ENCODE measurements around the gene SMARCD1. TPM values are rescaled to one million over a fixed set of nuclear protein-coding genes. Genes with fewer than 3 reads are reported as not detected.

The SMARCD1 gene
- total and polyA plus RNA-seq, 8 donors = 2.9 to 75.9 (median 18.6) TPM

DNA sequence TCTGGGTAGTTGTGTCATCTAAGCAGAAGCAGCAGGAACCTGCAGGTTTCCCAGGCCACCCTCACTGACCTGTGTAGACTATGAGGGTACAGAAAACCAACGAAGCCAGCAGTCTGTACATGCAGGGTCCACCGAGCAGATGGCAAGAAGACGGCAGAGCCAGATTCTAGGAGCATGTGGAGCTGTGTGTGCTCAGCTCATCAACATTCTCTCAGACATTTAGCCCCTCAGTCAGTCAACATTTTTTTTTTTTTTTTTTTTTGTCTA lies 35.1 kb upstream of the SMARCD1 start:
- no peak for DNase-seq
- TF ChIP-seq, protein P1, sequence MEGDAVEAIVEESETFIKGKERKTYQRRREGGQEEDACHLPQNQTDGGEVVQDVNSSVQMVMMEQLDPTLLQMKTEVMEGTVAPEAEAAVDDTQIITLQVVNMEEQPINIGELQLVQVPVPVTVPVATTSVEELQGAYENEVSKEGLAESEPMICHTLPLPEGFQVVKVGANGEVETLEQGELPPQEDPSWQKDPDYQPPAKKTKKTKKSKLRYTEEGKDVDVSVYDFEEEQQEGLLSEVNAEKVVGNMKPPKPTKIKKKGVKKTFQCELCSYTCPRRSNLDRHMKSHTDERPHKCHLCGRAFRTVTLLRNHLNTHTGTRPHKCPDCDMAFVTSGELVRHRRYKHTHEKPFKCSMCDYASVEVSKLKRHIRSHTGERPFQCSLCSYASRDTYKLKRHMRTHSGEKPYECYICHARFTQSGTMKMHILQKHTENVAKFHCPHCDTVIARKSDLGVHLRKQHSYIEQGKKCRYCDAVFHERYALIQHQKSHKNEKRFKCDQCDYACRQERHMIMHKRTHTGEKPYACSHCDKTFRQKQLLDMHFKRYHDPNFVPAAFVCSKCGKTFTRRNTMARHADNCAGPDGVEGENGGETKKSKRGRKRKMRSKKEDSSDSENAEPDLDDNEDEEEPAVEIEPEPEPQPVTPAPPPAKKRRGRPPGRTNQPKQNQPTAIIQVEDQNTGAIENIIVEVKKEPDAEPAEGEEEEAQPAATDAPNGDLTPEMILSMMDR (IDR thresholded peaks at IDR 0.05) = no peak
- no peak for TF ChIP-seq EP300 (IDR thresholded peaks at IDR 0.05)
- no peak for TF ChIP-seq POLR2A (IDR thresholded peaks at IDR 0.05)
- TF ChIP-seq POLR2AphosphoS5 (IDR thresholded peaks at IDR 0.05) = no peak
- Histone ChIP-seq H3K36me3 (no peaks in the 10 kb centered on the region), H3K27ac (peak overlapping the region in 4 of 5 donors; percentile 26 to 71 (median 66)), H3K27me3 (no peaks in the 10 kb centered on the region), H3K4me3 (peak overlapping the region in 3 of 4 donors; percentile 31 to 43 (median 40)), H3K4me1 (peaks cover 13 to 29% (median 24%) of the 10 kb centered on the region in 4 donors), H3K9me3 (no peaks in the 10 kb centered on the region)
- WGBS, 5 donors = 29 to 59% (median 54%) methylated on average over 3 of the region's 3 CpGs
- intact Hi-C loops (cut with DNase I; ENCODE audit: low total_unique reads) = no loop called here

DNA sequence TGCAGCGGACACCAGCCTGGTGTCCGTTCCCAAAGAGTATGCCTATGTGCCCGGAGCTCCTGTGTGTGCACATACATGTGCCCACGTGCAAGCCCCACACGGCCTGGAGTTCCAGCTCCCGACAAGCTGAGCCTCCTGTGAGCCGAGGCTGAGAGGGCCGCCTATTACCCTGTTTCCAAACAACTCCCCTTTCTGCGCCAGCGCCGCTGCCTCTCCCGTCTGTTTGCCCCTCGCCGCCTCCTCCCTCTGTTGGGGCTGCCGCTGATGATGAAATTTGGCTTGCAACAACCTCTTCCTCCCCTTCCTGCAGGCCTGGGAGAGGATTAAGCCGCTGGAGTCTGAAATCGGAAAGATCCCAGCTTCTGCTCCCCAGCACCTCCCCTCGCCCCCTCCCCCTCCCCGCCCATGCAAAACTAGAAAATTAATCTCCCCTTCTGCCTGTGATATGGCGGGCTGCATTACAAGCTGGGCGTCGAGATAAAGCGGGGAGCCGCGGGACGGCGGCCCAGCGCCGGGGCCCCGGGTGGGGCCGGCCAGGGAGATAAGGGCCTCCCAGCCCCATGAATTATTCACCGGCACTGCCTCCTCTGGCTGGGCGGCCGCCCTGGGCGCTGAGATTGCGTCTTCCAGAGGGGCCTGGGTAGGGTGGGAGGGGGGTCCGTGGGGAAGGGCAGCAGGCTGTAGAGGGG lies 34.6 kb upstream of the SMARCD1 start:
- DNase-seq = peak; percentile 69 to 90
- no peaks in the 10 kb centered on the region for H3K36me3 ChIP-seq
- 2 to 12% (median 5%) methylated on average over 26 to 37 of the region's 37 CpGs for WGBS, 5 donors
- intact Hi-C loops (cut with DNase I; ENCODE audit: low total_unique reads) = no loop called here
- no peaks in the 10 kb centered on the region for H3K27me3 ChIP-seq
- peak overlapping the region; percentile 31 to 43 (median 36) for H3K4me3 ChIP-seq
- no peaks in the 10 kb centered on the region for H3K9me3 ChIP-seq
- peak overlapping the region; percentile 26 to 71 (median 67) for H3K27ac ChIP-seq
- TF ChIP-seq POLR2A (IDR thresholded peaks at IDR 0.05) = no peak
- TF ChIP-seq POLR2AphosphoS5 (IDR thresholded peaks at IDR 0.05) = no peak
- TF ChIP-seq, protein P1 (IDR thresholded peaks at IDR 0.05) = no peak
- no peak for TF ChIP-seq EP300 (IDR thresholded peaks at IDR 0.05)
- H3K4me1 ChIP-seq = peaks cover 13 to 31% (median 25%) of the 10 kb centered on the region in 4 donors

DNA sequence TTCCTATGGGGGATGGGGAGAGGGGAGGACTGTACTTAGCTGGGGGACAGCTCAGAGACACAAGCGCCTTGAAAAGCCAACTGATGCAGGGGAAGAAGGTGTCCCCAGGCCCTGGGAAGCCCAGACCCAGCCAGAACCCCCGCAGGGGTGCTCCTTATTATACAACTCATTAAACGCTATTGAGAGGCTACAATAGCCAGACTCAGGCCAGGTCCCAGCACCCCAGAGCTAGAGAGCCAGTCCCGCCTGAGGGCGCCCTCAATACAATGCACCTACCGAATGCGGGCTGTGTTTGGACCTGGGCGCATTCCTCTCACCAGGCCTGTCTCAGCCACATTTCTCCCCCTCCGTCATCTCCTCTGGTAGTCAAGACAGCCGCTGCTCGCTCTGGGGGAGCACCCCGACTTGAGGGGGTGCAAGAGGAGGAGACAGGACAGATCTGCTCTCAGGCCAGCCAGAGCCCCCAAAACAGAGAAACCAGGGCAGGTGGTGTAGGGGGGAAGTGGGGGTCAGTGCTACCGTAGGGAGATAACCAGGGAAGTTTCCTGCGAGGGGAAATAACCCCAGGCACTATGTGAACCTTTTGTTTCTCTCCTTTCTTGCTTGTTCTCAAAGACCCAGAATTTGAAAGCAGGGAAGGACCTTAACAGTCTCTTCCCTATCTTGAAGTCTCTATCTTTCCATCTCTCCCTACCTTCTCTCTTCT lies 33.9 kb upstream of the SMARCD1 start:
- H3K9me3 ChIP-seq = no peaks in the 10 kb centered on the region
- peaks cover 14 to 38% (median 32%) of the 10 kb centered on the region in 4 donors for H3K4me1 ChIP-seq
- WGBS, 5 donors = 53 to 72% (median 56%) methylated on average over 12 to 14 of the region's 14 CpGs
- peak overlapping the region in 4 of 5 donors; percentile 26 to 71 (median 66) for H3K27ac ChIP-seq
- peak overlapping the region; percentile 31 to 43 (median 36) for H3K4me3 ChIP-seq
- no peak for TF ChIP-seq POLR2A (IDR thresholded peaks at IDR 0.05)
- no peak for TF ChIP-seq EP300 (IDR thresholded peaks at IDR 0.05)
- TF ChIP-seq, protein P1 (IDR thresholded peaks at IDR 0.05) = no peak
- TF ChIP-seq POLR2AphosphoS5 (IDR thresholded peaks at IDR 0.05) = no peak
- intact Hi-C loops (cut with DNase I; ENCODE audit: low total_unique reads) = no loop called here
- no peak for DNase-seq
- H3K27me3 ChIP-seq = peaks cover 0 to 2% (median under 1%) of the 10 kb centered on the region in 3 donors
- no peaks in the 10 kb centered on the region for H3K36me3 ChIP-seq

DNA sequence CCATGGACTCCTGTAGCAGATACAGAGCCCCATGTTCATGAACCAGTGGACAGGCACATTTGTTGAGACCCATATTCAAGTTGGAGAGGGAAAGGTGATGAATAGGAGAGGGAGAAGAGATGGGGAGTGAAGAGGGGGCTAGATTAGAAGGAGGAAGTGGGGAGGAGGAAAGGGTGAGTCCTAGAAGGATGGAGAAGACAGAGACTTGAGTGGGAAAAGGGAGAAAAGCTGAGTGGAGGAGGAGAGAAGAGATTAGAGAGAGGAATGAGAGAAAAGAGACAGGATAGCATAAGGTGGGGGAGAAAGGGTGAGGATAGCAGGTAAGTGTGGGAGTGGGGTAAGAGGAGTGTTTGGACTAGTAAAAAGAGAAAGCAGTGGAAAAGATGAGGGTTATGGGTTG lies 32.6 kb upstream of the SMARCD1 start:
- no peak for DNase-seq
- Histone ChIP-seq H3K9me3 (no peaks in the 10 kb centered on the region), H3K4me1 (peaks cover 23 to 48% (median 44%) of the 10 kb centered on the region in 4 donors), H3K27ac (no peak overlapping the region), H3K4me3 (no peak overlapping the region), H3K27me3 (peaks cover 0 to 15% (median 10%) of the 10 kb centered on the region in 3 donors), H3K36me3 (no peaks in the 10 kb centered on the region)
- TF ChIP-seq POLR2A (IDR thresholded peaks at IDR 0.05) (no peak), POLR2AphosphoS5 (IDR thresholded peaks at IDR 0.05) (no peak), EP300 (IDR thresholded peaks at IDR 0.05) (no peak)
- TF ChIP-seq, protein P1 (IDR thresholded peaks at IDR 0.05) = no peak
- intact Hi-C loops (cut with DNase I; ENCODE audit: low total_unique reads) = no loop called here
